Brain microvascular endothelial cell (primary cell): ENCODE data around the gene CS.
A peak's percentile ranks its signal among the peaks of the same experiment; 100 is the strongest.

Experiments used
- DNase-seq: peaks from one replicate; pipeline ENCODE4 v3.0.0-alpha.2; 2020
- H3K27ac ChIP-seq: fragments of 250-450 bp; sonication (Bioruptor Pico); 2 replicates; pipeline ENCODE4 v1.5.1; 2020; ENCODE audit warnings: mild to moderate bottlenecking, moderate library complexity
- H3K27me3 ChIP-seq: fragments of 250-450 bp; sonication (Bioruptor Pico); replicated peaks from 2 replicates; pipeline ENCODE4 v1.5.1; 2020; ENCODE audit warnings: mild to moderate bottlenecking
- H3K36me3 ChIP-seq: fragments of 250-450 bp; sonication (Bioruptor Pico); replicated peaks from 2 replicates; pipeline ENCODE4 v1.5.1; 2020; ENCODE audit warnings: mild to moderate bottlenecking
- H3K4me3 ChIP-seq: 2 replicates; pipeline ENCODE4 v1.5.1; 2011; ENCODE audit warnings: low read depth, mild to moderate bottlenecking, control low read depth, low read length, moderate library complexity
- in situ Hi-C: cut with HindIII; loops from 2 replicates; pipeline ENCODE4 v1.10.0; 2017; ENCODE audit warnings: low sequenced_read_pairs, low pct_ligation_motif_present
- TF ChIP-seq, protein P1 (sequence below): IDR thresholded peaks from 2 replicates; pipeline ENCODE4 v1.5.1; 2011; ENCODE audit warnings: low read depth, mild to moderate bottlenecking, moderate library complexity, low read length, control low read depth, inconsistent platforms; ENCODE audit errors: missing control alignments

CS gene

DNA sequence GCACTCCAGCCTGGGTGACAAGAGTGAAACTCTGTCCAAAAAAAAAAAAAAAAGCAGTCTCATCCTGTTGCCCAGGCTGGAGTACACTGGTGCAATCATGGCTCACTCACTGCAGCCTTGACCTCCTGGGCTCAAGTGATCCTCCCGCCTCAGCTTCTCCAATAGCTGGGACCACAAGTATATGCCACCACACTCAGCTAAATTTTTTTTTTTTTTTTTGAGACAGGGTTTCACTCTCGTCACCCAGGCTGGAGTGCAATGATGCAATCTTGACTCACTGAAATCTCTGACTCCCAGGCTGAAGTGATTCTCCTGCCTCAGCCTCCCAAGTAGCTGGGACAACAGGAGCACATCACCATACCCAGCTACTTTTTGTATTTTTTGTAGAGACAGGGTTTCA is 20.9 kb upstream of the CS start:
- Histone ChIP-seq H3K4me3 (no peak overlapping the region), H3K27me3 (no peaks in the 10 kb centered on the region), H3K27ac (no peak overlapping the region), H3K36me3 (no peaks in the 10 kb centered on the region)
- in situ Hi-C loops: no loop called here
- TF ChIP-seq, protein P1, sequence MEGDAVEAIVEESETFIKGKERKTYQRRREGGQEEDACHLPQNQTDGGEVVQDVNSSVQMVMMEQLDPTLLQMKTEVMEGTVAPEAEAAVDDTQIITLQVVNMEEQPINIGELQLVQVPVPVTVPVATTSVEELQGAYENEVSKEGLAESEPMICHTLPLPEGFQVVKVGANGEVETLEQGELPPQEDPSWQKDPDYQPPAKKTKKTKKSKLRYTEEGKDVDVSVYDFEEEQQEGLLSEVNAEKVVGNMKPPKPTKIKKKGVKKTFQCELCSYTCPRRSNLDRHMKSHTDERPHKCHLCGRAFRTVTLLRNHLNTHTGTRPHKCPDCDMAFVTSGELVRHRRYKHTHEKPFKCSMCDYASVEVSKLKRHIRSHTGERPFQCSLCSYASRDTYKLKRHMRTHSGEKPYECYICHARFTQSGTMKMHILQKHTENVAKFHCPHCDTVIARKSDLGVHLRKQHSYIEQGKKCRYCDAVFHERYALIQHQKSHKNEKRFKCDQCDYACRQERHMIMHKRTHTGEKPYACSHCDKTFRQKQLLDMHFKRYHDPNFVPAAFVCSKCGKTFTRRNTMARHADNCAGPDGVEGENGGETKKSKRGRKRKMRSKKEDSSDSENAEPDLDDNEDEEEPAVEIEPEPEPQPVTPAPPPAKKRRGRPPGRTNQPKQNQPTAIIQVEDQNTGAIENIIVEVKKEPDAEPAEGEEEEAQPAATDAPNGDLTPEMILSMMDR: no peak
- no peak for DNase-seq

DNA sequence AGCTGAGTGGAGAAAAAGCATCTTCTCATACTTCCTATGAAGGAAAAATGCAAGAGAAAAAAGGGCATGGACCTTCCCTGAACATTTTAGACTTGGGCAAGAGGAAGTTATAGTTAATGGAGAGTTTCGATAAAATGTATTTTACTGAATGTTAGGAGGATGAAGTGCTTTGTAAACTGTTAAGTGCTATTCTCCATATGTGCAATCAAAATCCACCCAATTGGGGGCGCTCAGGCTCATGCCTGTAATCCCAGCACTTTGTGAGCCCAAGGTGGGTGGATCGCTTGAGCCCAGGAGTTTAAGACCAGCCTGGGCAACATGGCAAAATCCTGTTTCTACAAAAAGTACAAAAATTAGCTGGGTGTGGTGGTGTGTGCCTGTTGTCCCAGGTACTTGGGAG is 17.5 kb upstream of the CS start:
- Histone ChIP-seq H3K27ac (no peak overlapping the region), H3K36me3 (peaks cover 4% of the 10 kb centered on the region), H3K27me3 (no peaks in the 10 kb centered on the region), H3K4me3 (no peak overlapping the region)
- in situ Hi-C loops: no loop called here
- TF ChIP-seq, protein P1: no peak
- no peak for DNase-seq

DNA sequence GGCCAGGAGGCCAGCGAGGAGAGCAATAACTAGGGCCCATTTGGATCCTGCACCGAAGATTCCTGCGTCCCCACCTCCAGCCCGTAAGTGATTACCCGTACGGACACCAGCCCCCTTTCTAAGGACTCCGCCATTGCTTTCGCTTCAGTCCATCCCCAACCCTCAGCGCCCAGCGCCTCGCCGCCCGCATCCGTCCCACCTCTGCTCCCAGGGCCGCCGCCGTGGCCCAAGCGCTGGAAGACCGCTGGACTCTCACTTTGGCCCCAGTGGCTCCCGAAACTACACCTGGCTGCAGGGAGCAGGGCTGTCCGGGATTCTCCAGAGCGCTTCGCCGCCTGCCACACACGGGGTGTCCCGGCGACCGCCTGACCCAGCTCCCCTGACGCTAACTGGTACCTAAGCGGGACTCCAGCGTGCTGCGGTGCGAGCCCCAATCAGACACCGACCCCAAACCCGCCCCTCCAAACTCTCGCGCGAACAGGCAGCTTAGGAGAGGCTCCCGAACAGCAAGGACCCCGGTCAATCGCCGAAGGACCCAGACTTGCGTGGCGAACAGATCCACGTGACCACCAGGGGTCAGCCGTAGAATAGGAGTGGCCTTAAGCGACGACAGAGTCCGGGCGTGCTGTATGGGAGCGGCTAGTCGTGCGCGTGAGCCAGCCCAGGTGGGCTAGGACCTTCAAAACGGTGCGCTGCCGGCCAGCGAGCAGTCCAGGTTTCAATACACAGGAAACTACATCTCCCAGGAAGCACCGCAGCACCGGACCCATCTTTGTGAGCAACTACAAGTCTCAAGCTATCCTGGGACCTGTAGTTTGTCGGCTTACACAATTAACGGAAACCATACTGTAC is 15.7 kb upstream of the CS start, which contains the start of gene CNPY2:
TSS of gene CNPY2 (minus strand) at position 367 of the 852 bp plus-strand sequence. CDS start 771 bp downstream, outside the sequence.
- TF ChIP-seq, protein P1: peak; percentile 22
- H3K27ac ChIP-seq: peak within 1 kb of the TSS; percentile 91
- H3K27me3 ChIP-seq: no peaks in the 10 kb centered on the region
- peak within 1 kb of the TSS; percentile 95 for H3K4me3 ChIP-seq
- peaks cover 15% of the 10 kb centered on the region for H3K36me3 ChIP-seq
- in situ Hi-C loops: no loop called here
- peak; percentile 98 for DNase-seq

DNA sequence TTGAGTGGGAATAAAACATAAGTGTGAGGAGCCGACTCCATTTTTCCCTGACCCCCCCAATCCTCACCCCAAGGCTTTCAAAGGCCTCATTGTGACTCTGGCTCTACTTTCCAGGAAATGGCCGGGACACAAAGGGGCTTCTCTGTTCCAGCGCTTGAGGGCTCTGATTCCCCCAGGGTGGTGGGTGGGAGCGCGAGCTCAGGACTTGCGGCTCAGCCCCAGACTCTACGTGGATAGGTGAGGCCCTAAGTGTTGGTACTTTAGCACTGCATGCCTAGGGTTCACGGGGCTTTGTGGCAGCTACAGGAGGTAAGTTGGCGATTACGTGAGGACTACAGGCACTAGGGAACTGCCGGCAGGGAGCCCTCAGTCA is 15.1 kb upstream of the CS start:
- Histone ChIP-seq H3K36me3 (peaks cover 19% of the 10 kb centered on the region), H3K4me3 (peak overlapping the region; percentile 95), H3K27ac (peak overlapping the region; percentile 91), H3K27me3 (no peaks in the 10 kb centered on the region)
- in situ Hi-C loops: no loop called here
- TF ChIP-seq, protein P1: no peak
- peak; percentile 11 for DNase-seq

DNA sequence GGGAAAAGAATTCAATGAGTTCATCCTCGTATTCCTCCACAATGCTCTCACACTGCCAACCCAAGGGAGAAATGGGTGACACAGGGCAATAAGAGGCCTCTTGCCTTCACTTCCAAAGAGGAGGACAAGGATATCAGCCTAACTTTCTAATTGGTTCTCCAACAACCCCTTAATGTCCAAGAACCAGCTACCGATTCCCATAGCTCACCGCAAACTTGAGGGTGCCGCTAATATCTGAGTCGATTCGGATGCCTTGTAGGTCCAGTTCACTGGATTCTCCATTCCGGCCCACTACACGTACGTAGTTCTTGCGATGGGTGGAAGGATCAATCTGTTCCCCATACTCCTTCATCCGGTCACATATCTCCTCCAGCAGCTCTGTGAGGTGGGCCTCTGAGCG is 10.9 kb upstream of the CS start:
- peaks cover 43% of the 10 kb centered on the region for H3K36me3 ChIP-seq
- in situ Hi-C loops: no loop called here
- DNase-seq: no peak

More for the DNA sequence above, 10.9 kb upstream of the CS start:
- no peaks in the 10 kb centered on the region for H3K27me3 ChIP-seq
- no peak overlapping the region for H3K27ac ChIP-seq
- no peak overlapping the region for H3K4me3 ChIP-seq
- TF ChIP-seq, protein P1: no peak
